IMR-90 (cell line): Measurements from ENCODE around the gene MIA2. TPM values are rescaled to one million over a fixed set of nuclear protein-coding genes. Genes with fewer than 3 reads are reported as not detected.

Source experiments
- ATAC-seq: fragments of 200-7000 bp; cut with Tn5 transposase; 2 replicates; pipeline ENCODE4 v1.9.1; 2020; ENCODE audit warnings: low read depth, mild to moderate bottlenecking, moderate library complexity
- BruUV-seq: library from RNA; stranded (reverse); fragments of 400-500 nt; replicated peaks from 2 replicates; lab custom pipeline; 2021; lab: Mats Ljungman, UMichigan
- CTCF ChIA-PET: fragments of 300-600 bp; formaldehyde crosslinking; extraction: SDS; loops from one replicate; lab custom pipeline; 2021; ENCODE audit warnings: antibody characterized with exemption; lab: Yijun Ruan, JAX
- POLR2A ChIA-PET: fragments of 300-600 bp; sonication (Branson Sonifier 250); formaldehyde crosslinking; loops from one replicate; lab custom pipeline; 2022; ENCODE audit warnings: antibody characterized with exemption; ENCODE audit not compliant: unreplicated experiment; lab: Charles Lee
- DNase-seq: peaks from one replicate; pipeline ENCODE4 v3.0.0; 2013
- H2AFZ ChIP-seq: replicated peaks from 2 replicates; pipeline ENCODE3; 2013; ENCODE audit warnings: low read length, mild to moderate bottlenecking; ENCODE audit not compliant: poor library complexity
- H2AK5ac ChIP-seq: 2 replicates; pipeline ENCODE4 v1.6.1; 2013; ENCODE audit warnings: low read depth, low read length, inconsistent platforms
- H2AK9ac ChIP-seq: replicated peaks from 2 replicates; pipeline ENCODE3; 2013; ENCODE audit warnings: mild to moderate bottlenecking, low read depth, low read length, moderate library complexity; ENCODE audit not compliant: poor library complexity
- H2BK120ac ChIP-seq: 2 replicates; pipeline ENCODE4 v1.6.1; 2013; ENCODE audit warnings: low read depth, low read length, inconsistent platforms
- H2BK15ac ChIP-seq: 3 replicates; pipeline ENCODE4 v1.6.1; 2013; ENCODE audit warnings: low read depth, low read length, inconsistent platforms
- H2BK20ac ChIP-seq: 2 replicates; pipeline ENCODE4 v1.6.1; 2013; ENCODE audit warnings: low read depth, mild to moderate bottlenecking, inconsistent platforms, low read length, moderate library complexity
- H2BK5ac ChIP-seq: 2 replicates; pipeline ENCODE4 v1.6.1; 2013; ENCODE audit warnings: mild to moderate bottlenecking, low read depth, low read length, inconsistent platforms; ENCODE audit not compliant: poor library complexity, severe bottlenecking
- H3K14ac ChIP-seq: replicated peaks from 2 replicates; pipeline ENCODE4 v1.6.1; 2013; ENCODE audit warnings: low read depth, low read length, inconsistent platforms
- H3K18ac ChIP-seq: 2 replicates; pipeline ENCODE4 v1.6.1; 2013; ENCODE audit warnings: low read depth, low read length, control low read depth
- H3K23ac ChIP-seq: 2 replicates; pipeline ENCODE4 v1.6.1; 2013; ENCODE audit warnings: low read depth, low read length, inconsistent platforms
- H3K27ac ChIP-seq: 2 replicates; pipeline ENCODE4 v1.5.1; 2013; ENCODE audit warnings: mild to moderate bottlenecking, control low read depth, low read length; ENCODE audit not compliant: insufficient read depth
- H3K27me3 ChIP-seq: 2 replicates; pipeline ENCODE4 v1.6.1; 2013; ENCODE audit warnings: low read length; ENCODE audit not compliant: control insufficient read depth, insufficient read depth
- H3K36me3 ChIP-seq: 2 replicates; pipeline ENCODE4 v1.6.1; 2013; ENCODE audit warnings: low read length, mixed read lengths; ENCODE audit not compliant: control insufficient read depth, insufficient read depth
- H3K4ac ChIP-seq: 2 replicates; pipeline ENCODE4 v1.6.1; 2013; ENCODE audit warnings: low read depth, low read length, inconsistent platforms
- H3K4me1 ChIP-seq: 2 replicates; pipeline ENCODE4 v1.6.1; 2013; ENCODE audit warnings: low read length, mixed read lengths; ENCODE audit not compliant: control insufficient read depth, insufficient read depth
- H3K4me2 ChIP-seq: 2 replicates; pipeline ENCODE4 v1.6.1; 2013; ENCODE audit warnings: low read depth, mild to moderate bottlenecking, control low read depth, low read length, moderate library complexity
- H3K4me3 ChIP-seq: 2 replicates; pipeline ENCODE4 v1.5.1; 2013; ENCODE audit warnings: low read depth, mild to moderate bottlenecking, control low read depth, low read length, moderate library complexity; ENCODE audit not compliant: insufficient read depth
- H3K56ac ChIP-seq: 2 replicates; pipeline ENCODE4 v1.6.1; 2013; ENCODE audit warnings: low read length, inconsistent platforms; ENCODE audit not compliant: insufficient read depth; ENCODE audit errors: extremely low read depth
- H3K79me1 ChIP-seq, 2 experiments: 2 replicates each; pipeline ENCODE4 v1.6.1; 2013; ENCODE audit warnings: low read length in 2 of 2, inconsistent platforms in 1 of 2, low read depth in 1 of 2
- H3K9ac ChIP-seq: 2 replicates; pipeline ENCODE4 v1.6.1; 2013; ENCODE audit warnings: low read depth, low read length, control low read depth
- H3K9me1 ChIP-seq: 2 replicates; pipeline ENCODE4 v1.6.1; 2013; ENCODE audit warnings: low read length, inconsistent platforms; ENCODE audit not compliant: insufficient read depth
- H3K9me3 ChIP-seq: 2 replicates; pipeline ENCODE4 v1.6.1; 2013; ENCODE audit warnings: low read length; ENCODE audit not compliant: control insufficient read depth, insufficient read depth
- H4K20me1 ChIP-seq: 2 replicates; pipeline ENCODE4 v1.6.1; 2013; ENCODE audit warnings: low read length, inconsistent platforms; ENCODE audit not compliant: insufficient read depth
- H4K5ac ChIP-seq: 2 replicates; pipeline ENCODE4 v1.6.1; 2013; ENCODE audit warnings: mild to moderate bottlenecking, low read depth, low read length, control low read depth
- H4K8ac ChIP-seq, 2 experiments: 2 replicates each; pipeline ENCODE4 v1.6.1; 2013; ENCODE audit warnings: low read depth in 2 of 2, low read length in 2 of 2, control low read depth in 1 of 2, inconsistent platforms in 1 of 2
- H4K91ac ChIP-seq: 2 replicates; pipeline ENCODE4 v1.6.1; 2013; ENCODE audit warnings: low read depth, low read length, inconsistent platforms; ENCODE audit not compliant: insufficient read depth
- BHLHE40 ChIP-seq: fragments of 150-350 bp; IDR thresholded peaks from 2 replicates; pipeline ENCODE4 v1.6.1; 2016; ENCODE audit warnings: mild to moderate bottlenecking, low read depth, low read length
- CHD1 ChIP-seq: IDR thresholded peaks from 2 replicates; pipeline ENCODE4 v1.6.1; 2012; ENCODE audit warnings: low read depth, low read length, improper control_type of control experiment
- CTCF ChIP-seq: conservative IDR thresholded peaks from 2 replicates; pipeline ENCODE4 v1.5.1; 2012; ENCODE audit warnings: mild to moderate bottlenecking, low read depth, low read length, improper control_type of control experiment
- ELK1 ChIP-seq: fragments of 150-350 bp; IDR thresholded peaks from 2 replicates; pipeline ENCODE4 v1.6.1; 2016; ENCODE audit warnings: low read depth, mild to moderate bottlenecking, low read length, moderate library complexity, borderline replicate concordance
- MAFK ChIP-seq: IDR thresholded peaks from 2 replicates; pipeline ENCODE4 v1.6.1; 2012; ENCODE audit warnings: low read depth, low read length, improper control_type of control experiment
- MAZ ChIP-seq: IDR thresholded peaks from 2 replicates; pipeline ENCODE4 v1.6.1; 2012; ENCODE audit warnings: low read depth, mild to moderate bottlenecking, low read length, improper control_type of control experiment, moderate library complexity, borderline replicate concordance
- NFE2L2 ChIP-seq: fragments of 150-350 bp; IDR thresholded peaks from 2 replicates; pipeline ENCODE4 v1.6.1; 2016; ENCODE audit warnings: low read depth, mild to moderate bottlenecking, low read length
- POLR2A ChIP-seq: IDR thresholded peaks from 2 replicates; pipeline ENCODE4 v1.6.1; 2012; ENCODE audit warnings: mild to moderate bottlenecking, low read depth, low read length
- RAD21 ChIP-seq: IDR thresholded peaks from 2 replicates; pipeline ENCODE4 v1.6.1; 2012; ENCODE audit warnings: low read length, improper control_type of control experiment
- RCOR1 ChIP-seq: IDR thresholded peaks from 2 replicates; pipeline ENCODE4 v1.6.1; 2012; ENCODE audit warnings: mild to moderate bottlenecking, low read length, improper control_type of control experiment; ENCODE audit not compliant: insufficient replicate concordance
- dilution Hi-C: fragments of 300-500 bp; cut with HindIII; formaldehyde crosslinking; loops from one replicate; pipeline ENCODE4 v1.14.3; 2018; ENCODE audit warnings: low sequenced_read_pairs; ENCODE audit not compliant: unreplicated experiment
- in situ Hi-C: fragments of 300-500 bp; cut with MboI; formaldehyde crosslinking; loops from 3 replicates; pipeline ENCODE4 v1.14.3; 2019; ENCODE audit warnings: low sequenced_read_pairs, inconsistent platforms, mixed read lengths
- intact Hi-C: fragments of 100-400 bp; cut with micrococcal nuclease; formaldehyde crosslinking; loops from 2 replicates; pipeline ENCODE4 v1.10.0; 2022
- polyA plus RNA-seq, 3 experiments: library from polyadenylated mRNA; depleted of rRNA; stranded (reverse); fragments of >200 nt; gene quantifications; 2 replicates each; pipeline ENCODE4 v1.2.3, GENCODE V29; 2012; ENCODE audit warnings: low replicate concordance in 1 of 3
- total RNA-seq: library from RNA; depleted of rRNA; stranded (reverse); fragments of >200 nt; gene quantifications from 2 replicates; pipeline ENCODE4 v1.2.3, GENCODE V29; 2012

MIA2 gene
- total and polyA plus RNA-seq, 2 of the 4 experiments (the other 2 are of a cell fraction) = 3.9 to 6.8 TPM

GRCh38 chr14:39360316-39360715, 126.6 kb downstream of the MIA2 start:
- no TSS peak for BruUV-seq
- H2AK5ac ChIP-seq = no peak overlapping the region
- peaks cover 6% of the 10 kb centered on the region; the same call in 1 of the 2 replicates for H3K9me3 ChIP-seq
- no peak overlapping the region for H3K27ac ChIP-seq
- H4K5ac ChIP-seq = no peak overlapping the region
- no peaks in the 10 kb centered on the region for H3K27me3 ChIP-seq
- dilution Hi-C loops (no loop called here), intact Hi-C loops (no loop called here), in situ Hi-C loops (no loop called here)
- ChIA-PET CTCF (no interaction called here), POLR2A (no interaction called here)
- DNase-seq (no peak), ATAC-seq (no peak)
- H3K23ac ChIP-seq = no peak overlapping the region
- H2BK5ac ChIP-seq = no peak overlapping the region
- H3K14ac ChIP-seq = no peak overlapping the region
- H3K9me1 ChIP-seq = no peaks in the 10 kb centered on the region
- H4K20me1 ChIP-seq = no peaks in the 10 kb centered on the region
- H3K36me3 ChIP-seq = peaks cover 3% of the 10 kb centered on the region; the same call in 1 of the 2 replicates
- no peak overlapping the region for H2BK20ac ChIP-seq
- no peak overlapping the region for H2BK120ac ChIP-seq
- no peak overlapping the region for H2AK9ac ChIP-seq
- no peak overlapping the region for H3K4me2 ChIP-seq
- H2BK15ac ChIP-seq = no peak overlapping the region
- H4K8ac ChIP-seq = no peak overlapping the region
- H3K4me1 ChIP-seq = no peaks in the 10 kb centered on the region
- TF ChIP-seq CTCF (no peak), POLR2A (no peak), NFE2L2 (no peak), RAD21 (no peak), MAZ (no peak), ELK1 (no peak), MAFK (no peak), RCOR1 (no peak), BHLHE40 (no peak), CHD1 (no peak)
- H3K56ac ChIP-seq = no peak overlapping the region
- no peaks in the 10 kb centered on the region; a peak in 2 of 4 replicates for H3K79me1 ChIP-seq
- H2AFZ ChIP-seq = no peak overlapping the region
- H3K9ac ChIP-seq = no peak overlapping the region
- no peak overlapping the region for H3K4me3 ChIP-seq
- no peak overlapping the region for H3K18ac ChIP-seq
- H4K91ac ChIP-seq = no peak overlapping the region
- H3K4ac ChIP-seq = no peak overlapping the region
